Esophagus muscularis mucosa (tissue), 4 donors: Measurements from ENCODE around the gene CMTM2. TPM values are rescaled to one million over a fixed set of nuclear protein-coding genes. Genes with fewer than 3 reads are reported as not detected.

Experiments
- DNase-seq: peaks from one replicate; pipeline ENCODE4 v3.0.0-alpha.2; 2017; ENCODE audit errors: extremely low spot score
- H3K27ac ChIP-seq, 4 donors: fragments of 200-600 bp; sonication (generic); replicated peaks in 1 of 4; 1 replicate in 3 of 4; 2 replicates in 1 of 4; pipeline ENCODE4 v1.5.1; 2016 to 2019; ENCODE audit warnings: mild to moderate bottlenecking in 1 of 4
- H3K27me3 ChIP-seq, 4 donors: fragments of 200-600 bp; sonication (generic); one replicate each; pipeline versions ENCODE4 v1.5.1 to v1.6.0; 2016 to 2019
- H3K36me3 ChIP-seq, 4 donors: fragments of 200-600 bp; sonication (generic); one replicate each; pipeline ENCODE4 v1.5.1; 2016 to 2019
- H3K4me1 ChIP-seq, 4 donors: fragments of 200-600 bp; sonication (generic); one replicate each; pipeline ENCODE4 v1.5.1; 2016 to 2019
- H3K4me3 ChIP-seq, 4 donors: fragments of 200-600 bp; sonication (generic); 1 replicate in 2 of 4; 2 replicates in 2 of 4; pipeline ENCODE4 v1.5.1; 2016 to 2019; ENCODE audit warnings: mild to moderate bottlenecking in 4 of 4, moderate library complexity in 1 of 4
- H3K9me3 ChIP-seq, 4 donors: fragments of 200-600 bp; sonication (generic); 1 replicate in 3 of 4; 2 replicates in 1 of 4; pipeline ENCODE4 v1.5.1; 2016 to 2019
- CTCF ChIP-seq, 3 experiments: fragments of 200-600 bp in 2 of 3; fragments of 450-650 bp in 1 of 3; sonication (generic) in 2 of 3; IDR thresholded peaks; one replicate each; pipeline ENCODE4 v1.5.1; 2017 to 2019; ENCODE audit warnings: antibody characterized with exemption in 3 of 3, mild to moderate bottlenecking in 2 of 3, moderate library complexity in 1 of 3
- EP300 ChIP-seq: sonication (generic); formaldehyde crosslinking; IDR thresholded peaks from one replicate; pipeline ENCODE4 v1.6.1; 2017; ENCODE audit warnings: antibody characterized with exemption
- POLR2A ChIP-seq: fragments of 450-650 bp; IDR thresholded peaks from one replicate; pipeline ENCODE4 v1.6.1; 2017; ENCODE audit warnings: antibody characterized with exemption, moderate library complexity, mild to moderate bottlenecking, low read depth
- POLR2AphosphoS5 ChIP-seq, 2 donors: sonication (generic); formaldehyde crosslinking; IDR thresholded peaks; one replicate each; pipeline ENCODE4 v1.6.1; 2017; ENCODE audit warnings: antibody characterized with exemption in 2 of 2
- WGBS: methylation state at CpG from one replicate; pipeline ENCODE4 v1.1.5; 2018; 5-methylcytosine and 5-hydroxymethylcytosine counted together
- intact Hi-C: fragments of 100-400 bp; cut with DNase I; formaldehyde crosslinking; loops from one replicate; pipeline ENCODE4 v1.15.1; 2023
- total RNA-seq, 4 donors: library from RNA; depleted of rRNA; stranded (reverse); fragments of >200 nt; gene quantifications; one replicate each; pipeline versions ENCODE4 v1.1.0 to v1.2.1, GENCODE V29; 2016

The CMTM2 gene
- total RNA-seq, 4 donors from 2014 or later = 1.8 TPM; not detected in 3

GRCh38 chr16:66598111-66598510, 18.8 kb downstream of the CMTM2 start:
- TF ChIP-seq CTCF (IDR thresholded peaks at IDR 0.05) = no peak
- no peak for TF ChIP-seq EP300
- TF ChIP-seq POLR2A = no peak
- TF ChIP-seq POLR2AphosphoS5 (IDR thresholded peaks at IDR 0.05) = no peak
- Histone ChIP-seq H3K9me3 (peaks cover 0 to 4% (median 0%) of the 10 kb centered on the region in 4 donors), H3K4me3 (no peak overlapping the region), H3K27ac (no peak overlapping the region), H3K4me1 (peaks cover 0 to 1% (median under 1%) of the 10 kb centered on the region in 4 donors), H3K36me3 (no peaks in the 10 kb centered on the region), H3K27me3 (peaks cover 0 to 24% (median 0%) of the 10 kb centered on the region in 4 donors)
- DNase-seq = no peak
- intact Hi-C loops = no loop called here
- 82% methylated on average over 3 of the region's 3 CpGs for WGBS

GRCh38 chr16:66599726-66600125, 20.5 kb downstream of the CMTM2 start:
- Histone ChIP-seq H3K9me3 (no peaks in the 10 kb centered on the region), H3K27ac (no peak overlapping the region), H3K4me3 (no peak overlapping the region), H3K36me3 (no peaks in the 10 kb centered on the region), H3K4me1 (peaks cover 8 to 18% (median 15%) of the 10 kb centered on the region in 4 donors), H3K27me3 (peaks cover 0 to 40% (median 0%) of the 10 kb centered on the region in 4 donors)
- no peak for DNase-seq
- whole genome bisulfite sequencing = 90% methylated on average over 4 of the region's 4 CpGs
- TF ChIP-seq POLR2A (no peak), CTCF (IDR thresholded peaks at IDR 0.05) (no peak), POLR2AphosphoS5 (IDR thresholded peaks at IDR 0.05) (no peak), EP300 (no peak)
- intact Hi-C loops = loop anchor here (5.0 kb wide), 1 partner anchor 192 kb away; no protein-coding TSS in a partner anchor

- intact Hi-C loops = loop anchor here (5.0 kb wide), 1 partner anchor 193 kb away; no protein-coding TSS in a partner anchor
- Histone ChIP-seq H3K27ac (no peak overlapping the region), H3K27me3 (peaks cover 0 to 47% (median 0%) of the 10 kb centered on the region in 4 donors), H3K4me3 (no peak overlapping the region), H3K4me1 (peaks cover 8 to 25% (median 22%) of the 10 kb centered on the region in 4 donors), H3K9me3 (no peaks in the 10 kb centered on the region), H3K36me3 (no peaks in the 10 kb centered on the region)
- DNase-seq = no peak
- TF ChIP-seq EP300 (no peak), POLR2A (no peak), CTCF (IDR thresholded peaks at IDR 0.05) (no peak), POLR2AphosphoS5 (IDR thresholded peaks at IDR 0.05) (no peak)
- 85% methylated on average over 1 of the region's 1 CpG for WGBS
Measured at GRCh38 chr16:66600477-66600876, 21.2 kb downstream of the CMTM2 start.

- H3K9me3 ChIP-seq = no peaks in the 10 kb centered on the region
- H3K4me3 ChIP-seq = no peak overlapping the region
- TF ChIP-seq EP300 = no peak
- no peak for TF ChIP-seq CTCF (IDR thresholded peaks at IDR 0.05)
- TF ChIP-seq POLR2A = no peak
- TF ChIP-seq POLR2AphosphoS5 (IDR thresholded peaks at IDR 0.05) = no peak
- intact Hi-C loops = loop anchor here (5.0 kb wide), 1 partner anchor 194 kb away; no protein-coding TSS in a partner anchor
- H3K27me3 ChIP-seq = peaks cover 0 to 54% (median 0%) of the 10 kb centered on the region in 4 donors
- H3K4me1 ChIP-seq = peaks cover 16 to 35% (median 32%) of the 10 kb centered on the region in 4 donors
- WGBS = 100% methylated on average over 1 of the region's 5 CpGs
- no peaks in the 10 kb centered on the region for H3K36me3 ChIP-seq
- H3K27ac ChIP-seq = no peak overlapping the region
- DNase-seq = no peak
Measured at GRCh38 chr16:66601471-66601870, 22.2 kb downstream of the CMTM2 start.
